Kidney capillary endothelial cell (primary cell): ENCODE results near the gene STARD7.
A peak's percentile ranks its signal among the peaks of the same experiment; 100 is the strongest.
"Not testable (repeated sequence)": the region's sequence is repeated elsewhere in the genome, so short reads cannot be mapped to it uniquely, and the experiment has no call there.

Source experiments
- DNase-seq: peaks from one replicate; pipeline ENCODE4 v3.0.0-alpha.2; 2018; ENCODE audit warnings: low spot score

STARD7 gene

GRCh38 chr2:96208143-96209010 lies at the start of gene STARD7:
STARD7 (minus strand) TSS chr2:96208827; CDS start chr2:96208434, 393 bp downstream.
- DNase-seq = peak; percentile 96

- DNase-seq = not testable (repeated sequence)
Measured at GRCh38 chr2:96257744-96258143, 49.1 kb upstream of the STARD7 start.

GRCh38 chr2:96256611-96257113 lies 48.0 kb upstream of the STARD7 start:
- no peak for DNase-seq

- DNase-seq = peak; percentile 88
Measured at GRCh38 chr2:96254571-96254970, 45.9 kb upstream of the STARD7 start.

- DNase-seq = no peak
Measured at GRCh38 chr2:96253006-96253405, 44.4 kb upstream of the STARD7 start.

GRCh38 chr2:96252526-96252925 lies 43.9 kb upstream of the STARD7 start:
- no peak for DNase-seq

GRCh38 chr2:96251721-96252292 lies 43.2 kb upstream of the STARD7 start:
- DNase-seq = no peak

- DNase-seq = no peak
Measured at GRCh38 chr2:96250188-96250587, 41.6 kb upstream of the STARD7 start.

GRCh38 chr2:96249654-96250053 lies 41.0 kb upstream of the STARD7 start:
- no peak for DNase-seq

GRCh38 chr2:96248624-96249023 lies 40.0 kb upstream of the STARD7 start:
- DNase-seq = no peak

- no peak for DNase-seq
Measured at GRCh38 chr2:96247896-96248295, 39.3 kb upstream of the STARD7 start.

- no peak for DNase-seq
Measured at GRCh38 chr2:96247009-96247408, 38.4 kb upstream of the STARD7 start.

GRCh38 chr2:96245609-96246390 lies 37.2 kb upstream of the STARD7 start:
- DNase-seq = peak; percentile 98

- no peak for DNase-seq
Measured at GRCh38 chr2:96243843-96244242, 35.2 kb upstream of the STARD7 start.

- DNase-seq = peak; percentile 92
Measured at GRCh38 chr2:96241900-96242611, 33.4 kb upstream of the STARD7 start.

GRCh38 chr2:96241227-96241626 lies 32.6 kb upstream of the STARD7 start:
- no peak for DNase-seq

- DNase-seq = no peak
Measured at GRCh38 chr2:96240341-96241038, 31.9 kb upstream of the STARD7 start.

GRCh38 chr2:96239745-96240264 lies 31.2 kb upstream of the STARD7 start:
- DNase-seq = no peak

GRCh38 chr2:96239091-96239490 lies 30.5 kb upstream of the STARD7 start:
- DNase-seq = no peak

- DNase-seq = no peak
Measured at GRCh38 chr2:96238266-96238665, 29.6 kb upstream of the STARD7 start.

- no peak for DNase-seq
Measured at GRCh38 chr2:96236882-96237281, 28.3 kb upstream of the STARD7 start.
